Panc1 (cell line): Measurements from ENCODE around the gene UTS2R. TPM values are rescaled to one million over a fixed set of nuclear protein-coding genes. Genes with fewer than 3 reads are reported as not detected.

Source experiments
- ATAC-seq: fragments of 200-7000 bp; cut with Tn5 transposase; 2 replicates; pipeline ENCODE4 v1.9.1; 2020; ENCODE audit warnings: mild to moderate bottlenecking, moderate library complexity
- BruUV-seq: library from RNA; stranded (reverse); fragments of 400-500 nt; replicated peaks from 2 replicates; lab custom pipeline; 2021; lab: Mats Ljungman, UMichigan
- CTCF ChIA-PET: fragments of 300-600 bp; sonication (Branson Sonifier 250); formaldehyde crosslinking; loops from one replicate; lab custom pipeline; 2022; ENCODE audit warnings: antibody characterized with exemption; lab: Charles Lee
- POLR2A ChIA-PET: fragments of 300-600 bp; sonication (Branson Sonifier 250); formaldehyde crosslinking; loops from one replicate; lab custom pipeline; 2022; ENCODE audit warnings: antibody characterized with exemption; lab: Charles Lee
- DNase-seq: peaks from one replicate; pipeline ENCODE4 v3.0.0-alpha.2; 2010; ENCODE audit warnings: low read depth, low spot score
- H3K27ac ChIP-seq: 2 replicates; pipeline ENCODE4 v1.5.1; 2011; ENCODE audit warnings: mild to moderate bottlenecking, low read length, inconsistent platforms
- H3K27me3 ChIP-seq: fragments of 200-500 bp; sonication (Bioruptor generic); 2 replicates; pipeline ENCODE4 v1.6.0; 2014; ENCODE audit warnings: low read length, inconsistent platforms; ENCODE audit not compliant: control insufficient read depth, insufficient read depth
- H3K36me3 ChIP-seq: fragments of 200-500 bp; sonication (Bioruptor generic); 2 replicates; pipeline ENCODE4 v1.5.1; 2014; ENCODE audit warnings: inconsistent platforms, mild to moderate bottlenecking, low read length, moderate library complexity; ENCODE audit not compliant: control insufficient read depth, insufficient read depth
- H3K4me1 ChIP-seq: 2 replicates; pipeline ENCODE4 v1.5.1; 2011; ENCODE audit warnings: inconsistent platforms, mild to moderate bottlenecking, low read length, moderate library complexity; ENCODE audit not compliant: control insufficient read depth, insufficient read depth
- H3K4me3 ChIP-seq, 2 experiments: 2 replicates each; pipeline ENCODE4 v1.5.1; 2011 to 2012; ENCODE audit warnings: low read depth in 2 of 2, low read length in 2 of 2, mild to moderate bottlenecking in 2 of 2, inconsistent platforms in 1 of 2, moderate library complexity in 1 of 2
- H3K9me3 ChIP-seq: fragments of 200-500 bp; sonication (Bioruptor generic); 2 replicates; pipeline ENCODE4 v1.5.1; 2014; ENCODE audit warnings: low read depth, mild to moderate bottlenecking, inconsistent platforms, low read length, moderate library complexity; ENCODE audit not compliant: control insufficient read depth, insufficient read depth
- POLR2AphosphoS5 ChIP-seq: IDR thresholded peaks from 2 replicates; pipeline ENCODE4 v1.6.1; 2012; ENCODE audit warnings: mild to moderate bottlenecking, low read depth, low read length, moderate library complexity
- SIN3A ChIP-seq: IDR thresholded peaks from 2 replicates; pipeline ENCODE4 v1.6.1; 2012; ENCODE audit warnings: low read depth, mild to moderate bottlenecking, low read length, moderate library complexity, borderline replicate concordance; ENCODE audit not compliant: insufficient read depth
- TCF7L2 ChIP-seq: IDR thresholded peaks from 2 replicates; pipeline ENCODE4 v1.6.1; 2011; ENCODE audit warnings: mild to moderate bottlenecking, low read depth, low read length, inconsistent platforms
- in situ Hi-C: cut with HindIII; loops from 2 replicates; pipeline ENCODE4 v1.10.0; 2016; ENCODE audit warnings: low sequenced_read_pairs, low pct_unique_long_range_greater_than_20kb
- intact Hi-C: fragments of 100-400 bp; cut with micrococcal nuclease; formaldehyde crosslinking; loops from one replicate; pipeline ENCODE4 v1.10.0; 2022; ENCODE audit not compliant: unreplicated experiment
- total RNA-seq: library from RNA; stranded (reverse); gene quantifications from one replicate; pipeline ENCODE4 v1.2.1, GENCODE V29; 2021; ENCODE audit not compliant: unreplicated experiment
- TF ChIP-seq, protein P1 (sequence below), 2 experiments: IDR thresholded peaks; 2 replicates each; pipeline ENCODE4 v1.6.1; 2011 to 2012; ENCODE audit warnings: low read depth in 2 of 2, control low read depth in 1 of 2, low read length in 1 of 2, mild to moderate bottlenecking in 1 of 2, moderate library complexity in 1 of 2; ENCODE audit not compliant: insufficient read depth in 1 of 2
- TF ChIP-seq, protein P2 (sequence below): fragments of 450-650 bp; IDR thresholded peaks from 2 replicates; pipeline ENCODE4 v1.5.1; 2017; ENCODE audit warnings: mild to moderate bottlenecking

The UTS2R gene
- total RNA-seq, 1 experiment from 2014 or later: 0.39 TPM

DNA sequence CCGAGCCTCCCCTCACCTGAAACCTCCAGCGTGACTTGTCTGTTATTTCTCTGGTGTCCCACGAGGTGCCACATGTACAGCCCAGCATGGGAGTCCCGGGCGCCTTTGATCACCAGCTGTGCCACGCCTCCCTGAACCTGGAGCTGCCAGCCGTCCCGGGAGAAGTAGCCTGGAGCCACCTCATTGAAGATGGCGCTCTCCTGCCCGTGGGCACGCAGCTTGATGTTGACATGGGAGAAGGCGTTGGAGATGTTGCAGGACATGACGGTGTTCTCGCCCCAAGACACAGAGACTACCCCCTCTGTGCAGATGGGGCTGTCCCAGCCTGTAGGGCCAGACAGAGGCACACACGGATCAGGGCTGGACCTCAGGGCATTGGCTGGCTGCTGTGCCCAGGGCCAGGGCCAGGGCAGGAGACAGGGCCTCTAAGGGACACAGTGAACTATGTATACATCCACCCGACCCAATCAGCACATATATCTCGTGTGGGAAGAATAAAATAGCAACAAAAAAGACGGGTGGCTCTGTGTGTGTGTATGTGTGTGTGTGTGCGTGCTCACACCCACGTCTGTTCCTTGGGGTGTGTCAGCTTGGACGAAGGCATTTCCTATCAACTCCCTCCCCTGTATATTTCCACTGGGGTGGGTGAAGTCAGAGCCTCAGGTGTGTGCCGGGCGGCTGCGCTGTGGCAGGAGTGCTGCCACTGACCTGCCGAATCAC lies 46.8 kb upstream of the UTS2R start:
- DNase-seq (no peak), ATAC-seq (peak; percentile 37)
- Histone ChIP-seq H3K36me3 (no peaks in the 10 kb centered on the region), H3K27ac (no peak overlapping the region), H3K9me3 (no peaks in the 10 kb centered on the region), H3K27me3 (no peaks in the 10 kb centered on the region), H3K4me1 (peaks cover 33% of the 10 kb centered on the region), H3K4me3 (no peak overlapping the region)
- in situ Hi-C loops (no loop called here), intact Hi-C loops (loop anchor here (5.0 kb wide), 1 partner anchor 82 kb away; no protein-coding TSS in a partner anchor)
- CTCF ChIA-PET: interaction anchor here (1.0 kb wide), 1 partner anchor 23 kb away, joined by 11 read pairs; no protein-coding TSS in a partner anchor
- POLR2A ChIA-PET: interaction anchor here (0.6 kb wide), 1 partner anchor 30 kb away, joined by 4 read pairs; no protein-coding TSS in a partner anchor
- BruUV-seq: no TSS peak
- TF ChIP-seq POLR2AphosphoS5: no peak
- TF ChIP-seq, protein P1, sequence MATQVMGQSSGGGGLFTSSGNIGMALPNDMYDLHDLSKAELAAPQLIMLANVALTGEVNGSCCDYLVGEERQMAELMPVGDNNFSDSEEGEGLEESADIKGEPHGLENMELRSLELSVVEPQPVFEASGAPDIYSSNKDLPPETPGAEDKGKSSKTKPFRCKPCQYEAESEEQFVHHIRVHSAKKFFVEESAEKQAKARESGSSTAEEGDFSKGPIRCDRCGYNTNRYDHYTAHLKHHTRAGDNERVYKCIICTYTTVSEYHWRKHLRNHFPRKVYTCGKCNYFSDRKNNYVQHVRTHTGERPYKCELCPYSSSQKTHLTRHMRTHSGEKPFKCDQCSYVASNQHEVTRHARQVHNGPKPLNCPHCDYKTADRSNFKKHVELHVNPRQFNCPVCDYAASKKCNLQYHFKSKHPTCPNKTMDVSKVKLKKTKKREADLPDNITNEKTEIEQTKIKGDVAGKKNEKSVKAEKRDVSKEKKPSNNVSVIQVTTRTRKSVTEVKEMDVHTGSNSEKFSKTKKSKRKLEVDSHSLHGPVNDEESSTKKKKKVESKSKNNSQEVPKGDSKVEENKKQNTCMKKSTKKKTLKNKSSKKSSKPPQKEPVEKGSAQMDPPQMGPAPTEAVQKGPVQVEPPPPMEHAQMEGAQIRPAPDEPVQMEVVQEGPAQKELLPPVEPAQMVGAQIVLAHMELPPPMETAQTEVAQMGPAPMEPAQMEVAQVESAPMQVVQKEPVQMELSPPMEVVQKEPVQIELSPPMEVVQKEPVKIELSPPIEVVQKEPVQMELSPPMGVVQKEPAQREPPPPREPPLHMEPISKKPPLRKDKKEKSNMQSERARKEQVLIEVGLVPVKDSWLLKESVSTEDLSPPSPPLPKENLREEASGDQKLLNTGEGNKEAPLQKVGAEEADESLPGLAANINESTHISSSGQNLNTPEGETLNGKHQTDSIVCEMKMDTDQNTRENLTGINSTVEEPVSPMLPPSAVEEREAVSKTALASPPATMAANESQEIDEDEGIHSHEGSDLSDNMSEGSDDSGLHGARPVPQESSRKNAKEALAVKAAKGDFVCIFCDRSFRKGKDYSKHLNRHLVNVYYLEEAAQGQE (IDR thresholded peaks at IDR 0.05; ENCODE audit: insufficient read depth in 1 of 2, low read depth in 2 of 2, low read length in 1 of 2): no peak
- peak; percentile 75; the same call in 1 of the 2 replicates for TF ChIP-seq TCF7L2
- TF ChIP-seq SIN3A: no peak

DNA sequence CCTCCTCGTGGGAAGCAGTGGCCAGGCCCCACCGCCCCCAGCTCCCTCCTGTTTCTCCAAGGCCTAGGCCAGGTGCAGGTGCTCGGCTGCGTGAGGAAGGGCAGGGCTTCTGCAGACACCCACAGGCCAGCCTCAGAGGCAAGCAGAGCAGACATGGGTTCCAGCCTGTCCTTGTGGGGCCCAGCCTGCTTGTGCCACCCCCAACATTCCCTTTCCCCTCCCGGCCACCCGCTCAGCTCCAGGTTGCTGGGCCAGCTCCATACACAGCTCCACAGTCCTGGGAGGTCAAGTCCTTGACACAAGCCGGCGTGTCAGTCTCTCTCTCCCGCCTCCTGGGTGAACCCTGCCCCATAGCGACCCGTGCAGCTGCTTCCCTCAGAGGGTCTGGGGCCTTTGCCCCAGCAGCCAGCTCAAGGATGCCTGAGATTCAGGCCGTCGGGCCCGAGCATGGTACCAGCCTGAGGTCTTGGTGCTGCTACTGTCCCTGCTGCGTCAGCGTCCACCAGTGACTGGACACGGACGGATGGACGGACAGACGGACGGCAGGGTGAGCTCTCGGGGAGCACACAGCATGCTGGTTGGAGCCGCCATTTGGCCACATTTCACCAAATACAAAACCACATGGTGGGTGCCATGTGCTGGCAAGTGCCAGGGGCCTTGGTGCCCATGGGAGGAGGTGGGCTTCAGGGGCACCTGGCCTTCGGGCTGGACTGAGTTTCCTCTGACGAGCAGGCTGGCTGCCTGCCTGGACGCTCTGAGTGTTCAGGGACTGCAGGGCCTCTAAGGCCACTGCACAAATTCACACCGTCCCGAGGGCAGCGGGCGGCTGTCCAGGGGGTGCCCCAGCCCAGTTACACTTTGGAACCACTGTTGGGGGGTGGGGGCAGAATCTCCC lies 46.0 kb upstream of the UTS2R start:
- ATAC-seq: no peak
- TF ChIP-seq SIN3A (no peak), POLR2AphosphoS5 (no peak), TCF7L2 (no peak)
- TF ChIP-seq, protein P1 (IDR thresholded peaks at IDR 0.05; ENCODE audit: insufficient read depth in 1 of 2, low read depth in 2 of 2, low read length in 1 of 2): no peak
- TF ChIP-seq, protein P2, sequence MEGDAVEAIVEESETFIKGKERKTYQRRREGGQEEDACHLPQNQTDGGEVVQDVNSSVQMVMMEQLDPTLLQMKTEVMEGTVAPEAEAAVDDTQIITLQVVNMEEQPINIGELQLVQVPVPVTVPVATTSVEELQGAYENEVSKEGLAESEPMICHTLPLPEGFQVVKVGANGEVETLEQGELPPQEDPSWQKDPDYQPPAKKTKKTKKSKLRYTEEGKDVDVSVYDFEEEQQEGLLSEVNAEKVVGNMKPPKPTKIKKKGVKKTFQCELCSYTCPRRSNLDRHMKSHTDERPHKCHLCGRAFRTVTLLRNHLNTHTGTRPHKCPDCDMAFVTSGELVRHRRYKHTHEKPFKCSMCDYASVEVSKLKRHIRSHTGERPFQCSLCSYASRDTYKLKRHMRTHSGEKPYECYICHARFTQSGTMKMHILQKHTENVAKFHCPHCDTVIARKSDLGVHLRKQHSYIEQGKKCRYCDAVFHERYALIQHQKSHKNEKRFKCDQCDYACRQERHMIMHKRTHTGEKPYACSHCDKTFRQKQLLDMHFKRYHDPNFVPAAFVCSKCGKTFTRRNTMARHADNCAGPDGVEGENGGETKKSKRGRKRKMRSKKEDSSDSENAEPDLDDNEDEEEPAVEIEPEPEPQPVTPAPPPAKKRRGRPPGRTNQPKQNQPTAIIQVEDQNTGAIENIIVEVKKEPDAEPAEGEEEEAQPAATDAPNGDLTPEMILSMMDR: no peak
- BruUV-seq: no TSS peak
- ChIA-PET CTCF (interaction anchor here (1.0 kb wide), 1 partner anchor 24 kb away, joined by 11 read pairs; no protein-coding TSS in a partner anchor), POLR2A (interaction anchor here (0.6 kb wide), 1 partner anchor 31 kb away, joined by 4 read pairs; no protein-coding TSS in a partner anchor)
- H3K4me1 ChIP-seq: peaks cover 39% of the 10 kb centered on the region
- in situ Hi-C loops: no loop called here
- DNase-seq: no peak
- intact Hi-C loops: no loop called here
- no peak overlapping the region for H3K4me3 ChIP-seq
- no peak overlapping the region for H3K27ac ChIP-seq
- no peaks in the 10 kb centered on the region for H3K36me3 ChIP-seq
- no peaks in the 10 kb centered on the region for H3K27me3 ChIP-seq
- no peaks in the 10 kb centered on the region for H3K9me3 ChIP-seq
